IMR-90 (cell line): ENCODE results near the gene SPZ1.

Source experiments
- BHLHE40 ChIP-seq: fragments of 150-350 bp; IDR thresholded peaks from 2 replicates; pipeline ENCODE4 v1.6.1; 2016; ENCODE audit warnings: mild to moderate bottlenecking, low read depth, low read length
- CTCF ChIP-seq: conservative IDR thresholded peaks from 2 replicates; pipeline ENCODE4 v1.5.1; 2012; ENCODE audit warnings: mild to moderate bottlenecking, low read depth, low read length, improper control_type of control experiment
- ELK1 ChIP-seq: fragments of 150-350 bp; IDR thresholded peaks from 2 replicates; pipeline ENCODE4 v1.6.1; 2016; ENCODE audit warnings: low read depth, mild to moderate bottlenecking, low read length, moderate library complexity, borderline replicate concordance
- FOS ChIP-seq: fragments of 150-350 bp; IDR thresholded peaks from 2 replicates; pipeline ENCODE4 v1.6.1; 2016; ENCODE audit warnings: low read depth, low read length
- MAFK ChIP-seq: IDR thresholded peaks from 2 replicates; pipeline ENCODE4 v1.6.1; 2012; ENCODE audit warnings: low read depth, low read length, improper control_type of control experiment
- MAZ ChIP-seq: IDR thresholded peaks from 2 replicates; pipeline ENCODE4 v1.6.1; 2012; ENCODE audit warnings: low read depth, mild to moderate bottlenecking, low read length, improper control_type of control experiment, moderate library complexity, borderline replicate concordance
- NFE2L2 ChIP-seq: fragments of 150-350 bp; IDR thresholded peaks from 2 replicates; pipeline ENCODE4 v1.6.1; 2016; ENCODE audit warnings: low read depth, mild to moderate bottlenecking, low read length
- POLR2A ChIP-seq: IDR thresholded peaks from 2 replicates; pipeline ENCODE4 v1.6.1; 2012; ENCODE audit warnings: mild to moderate bottlenecking, low read depth, low read length
- USF2 ChIP-seq: fragments of 150-350 bp; IDR thresholded peaks from 2 replicates; pipeline ENCODE4 v1.6.1; 2017; ENCODE audit warnings: mild to moderate bottlenecking, antibody characterized with exemption, low read length, low read depth

- no peak for TF ChIP-seq CTCF
- TF ChIP-seq BHLHE40 = no peak
- no peak for TF ChIP-seq POLR2A
- no peak for TF ChIP-seq ELK1
- no peak for TF ChIP-seq MAFK
- no peak for TF ChIP-seq FOS
- TF ChIP-seq NFE2L2 = no peak
- no peak for TF ChIP-seq MAZ
- no peak for TF ChIP-seq USF2
These were observed 17.6 kb downstream of the SPZ1 start for GRCh38 chr5:80337379-80337778.
